GM12891 (cell line): ENCODE data around the gene SPATA6L.

ENCODE experiments used
- DNase-seq: peaks from one replicate; pipeline ENCODE4 v3.0.0; 2011; ENCODE audit warnings: low spot score; ENCODE audit not compliant: insufficient read length
- FAIRE-seq: peaks from 2 replicates; lab custom pipeline; 2011; peaks lifted over from hg19 to GRCh38; lab: Jason Lieb, UNC
- POLR2A ChIP-seq: IDR thresholded peaks from 2 replicates; pipeline ENCODE4 v1.6.1; 2011; ENCODE audit warnings: low read depth, low read length, control low read depth
- POLR2AphosphoS5 ChIP-seq: IDR thresholded peaks from 2 replicates; pipeline ENCODE4 v1.6.1; 2011; ENCODE audit warnings: low read depth, low read length, control low read depth
- SPI1 ChIP-seq: IDR thresholded peaks from 2 replicates; pipeline ENCODE4 v1.6.1; 2011; ENCODE audit warnings: low read depth, low read length, control low read depth
- TAF1 ChIP-seq: IDR thresholded peaks from 2 replicates; pipeline ENCODE4 v1.6.1; 2011; ENCODE audit warnings: low read depth, low read length, control low read depth

SPATA6L gene

GRCh38 chr9:4548811-4549725, 117.2 kb downstream of the SPATA6L start:
- TF ChIP-seq SPI1 = no peak
- TF ChIP-seq TAF1 = no peak
- no peak for TF ChIP-seq POLR2AphosphoS5
- no peak for TF ChIP-seq POLR2A
- FAIRE-seq (peak; percentile 26), DNase-seq (no peak)
